ENCODE measurements around the gene GMIP.

GRCh38 chr19:19649155-19649554, 5.7 kb upstream of the GMIP start:
- no peak for TF ChIP-seq EZH2 (IDR thresholded peaks at IDR 0.05; ENCODE audit: insufficient read depth, poor library complexity, severe bottlenecking)
- TF ChIP-seq EZH2phosphoT487 (IDR thresholded peaks at IDR 0.05; ENCODE audit: insufficient read depth, low read depth): no peak
